NCI-H1417 (cell line): ENCODE data around the gene MAGEB3.
"Not testable (repeated sequence)": the region's sequence is repeated elsewhere in the genome, so short reads cannot be mapped to it uniquely, and the experiment has no call there.

Experiments
- DNase-seq, 3 experiments: peaks; one replicate each; lab custom pipeline; 2025; lab: John Stamatoyannopoulos, UW

MAGEB3 gene

GRCh38 chrX:30230395-30230794 is at the start of gene MAGEB3:
MAGEB3 (plus strand) TSS chrX:30230657; CDS start chrX:30235925, 5,268 bp downstream.
- no peak for DNase-seq

- no peak for DNase-seq
Observed at GRCh38 chrX:30181353-30181752, 49.1 kb upstream of the MAGEB3 start.

GRCh38 chrX:30183554-30183953 is 46.9 kb upstream of the MAGEB3 start:
- no peak for DNase-seq

- no peak for DNase-seq
Observed at GRCh38 chrX:30190426-30190825, 40.0 kb upstream of the MAGEB3 start.

- not testable (repeated sequence) for DNase-seq
Observed at GRCh38 chrX:30193910-30194309, 36.5 kb upstream of the MAGEB3 start.

GRCh38 chrX:30196322-30196721 is 34.1 kb upstream of the MAGEB3 start:
- DNase-seq, result peak; percentile 3 to 63 (median 14)

- no peak for DNase-seq
Observed at GRCh38 chrX:30212172-30212571, 18.3 kb upstream of the MAGEB3 start.

GRCh38 chrX:30215357-30215843 is 15.1 kb upstream of the MAGEB3 start, which contains the start of gene MAGEB2:
MAGEB2 (plus strand) TSS chrX:30215563; CDS start chrX:30218581, 3,018 bp downstream.
- DNase-seq, result no peak

- DNase-seq, result no peak
Observed at GRCh38 chrX:30217465-30217864, 13.0 kb upstream of the MAGEB3 start.

GRCh38 chrX:30219372-30219771 is 11.1 kb upstream of the MAGEB3 start:
- DNase-seq, result no peak

- DNase-seq, result no peak
Observed at GRCh38 chrX:30220661-30221060, 9.8 kb upstream of the MAGEB3 start.

- no peak for DNase-seq
Observed at GRCh38 chrX:30224536-30224935, 5.9 kb upstream of the MAGEB3 start.

GRCh38 chrX:30228526-30228925 is 1.9 kb upstream of the MAGEB3 start:
- peak in 1 of 3 experiments; percentile 41 for DNase-seq

GRCh38 chrX:30241724-30242415 is 11.4 kb downstream of the MAGEB3 start, which contains the start of gene MAGEB4:
MAGEB4 (plus strand) TSS chrX:30242000; CDS start chrX:30242136, 136 bp downstream.
- no peak for DNase-seq

- DNase-seq, result no peak
Observed at GRCh38 chrX:30246769-30247489, 16.5 kb downstream of the MAGEB3 start, which contains the start of gene MAGEB1. MAGEB1 (plus strand) TSS chrX:30247146; CDS start chrX:30250494, 3,348 bp downstream.

GRCh38 chrX:30248854-30249253 is 18.4 kb downstream of the MAGEB3 start:
- DNase-seq, result no peak

GRCh38 chrX:30253257-30253656 is 22.8 kb downstream of the MAGEB3 start:
- no peak for DNase-seq

- DNase-seq, result no peak
Observed at GRCh38 chrX:30259927-30260326, 29.5 kb downstream of the MAGEB3 start.

- no peak for DNase-seq
Observed at GRCh38 chrX:30261012-30261411, 30.6 kb downstream of the MAGEB3 start.

- DNase-seq, result no peak
Observed at GRCh38 chrX:30262763-30263162, 32.3 kb downstream of the MAGEB3 start.

GRCh38 chrX:30270639-30271038 is 40.2 kb downstream of the MAGEB3 start:
- DNase-seq, result no peak

- peak; percentile 14 to 68 (median 23) for DNase-seq
Observed at GRCh38 chrX:30275498-30275897, 45.0 kb downstream of the MAGEB3 start.

GRCh38 chrX:30278365-30278764 is 47.9 kb downstream of the MAGEB3 start:
- no peak for DNase-seq
